ENCODE data around the gene SCARF2.
"Not testable (repeated sequence)": the region's sequence is repeated elsewhere in the genome, so short reads cannot be mapped to it uniquely, and the experiment has no call there.

The SCARF2 gene

DNA sequence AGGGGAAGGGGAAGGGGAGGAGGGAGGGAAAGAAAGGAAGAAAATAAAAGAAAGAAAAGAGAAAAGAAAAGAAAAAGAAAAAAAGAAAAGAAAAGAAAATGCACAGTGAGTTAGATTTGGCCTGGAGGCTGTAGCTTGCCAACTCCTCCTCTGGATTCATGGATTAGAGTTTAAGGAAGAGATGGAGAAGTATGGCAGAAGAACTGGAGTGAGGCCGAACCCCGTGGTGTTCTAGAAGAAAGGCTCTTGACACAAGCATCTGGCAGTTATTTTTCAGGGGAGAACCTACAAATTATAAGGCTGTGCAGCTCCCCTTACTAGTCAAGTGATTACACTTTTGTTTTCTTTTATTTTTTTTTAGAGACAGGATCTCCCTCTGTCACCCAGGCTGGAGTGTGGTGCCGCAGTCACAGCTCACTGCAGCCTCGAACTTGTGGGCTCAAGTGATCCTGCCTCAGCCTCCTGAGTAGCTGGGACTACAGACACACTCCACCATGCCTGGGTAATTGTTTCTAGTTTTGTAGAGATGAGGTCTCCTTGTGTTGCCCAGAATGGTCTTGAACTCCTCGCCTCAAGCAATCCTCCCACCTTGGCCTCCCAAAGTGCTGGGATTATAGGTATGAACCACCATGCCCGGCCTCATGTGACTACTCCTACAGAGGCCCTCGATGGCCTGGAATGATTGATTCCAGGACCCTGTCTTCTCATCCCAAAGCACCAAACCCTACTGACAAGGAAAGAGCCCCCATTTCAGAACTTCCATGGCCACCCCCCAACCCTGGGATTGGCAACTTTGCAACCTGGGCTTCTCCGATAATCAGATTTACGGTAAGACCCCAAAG lies 24.2 kb downstream of the SCARF2 start:
- H3K4me1 ChIP-seq (ENCODE audit: control insufficient read depth, insufficient read depth, low read length) = no peaks in the 10 kb centered on the region
- TF ChIP-seq ZNF133 (tag by site-specific recombination; IDR thresholded peaks at IDR 0.05) (no peak), ZSCAN4 (tag by site-specific recombination; IDR thresholded peaks at IDR 0.05) (no peak), ZNF366 (tag by site-specific recombination; conservative IDR thresholded peaks at IDR 0.05) (0 out of 2 replicates have a peak, but pooled peaks have one; percentile 13)
- ChIA-PET CTCF (interaction anchor here (0.5 to 3.7 kb wide), 3 partner anchors 43 to 163 kb away, joined by 3 to 12 read pairs (median 4); no protein-coding TSS in a partner anchor), POLR2A (no interaction called here)
- no peaks in the 10 kb centered on the region; a peak in 1 of 3 replicates for H3K36me3 ChIP-seq (ENCODE audit: control insufficient read depth in 2 of 2, insufficient read depth in 1 of 2, low read length in 2 of 2)
- no peak overlapping the region for H3K27ac ChIP-seq (ENCODE audit: extremely low read depth, low read depth, low read length)
- no peak overlapping the region for H3K4me3 ChIP-seq (ENCODE audit: low read depth, low read length)
- H3K9me3 ChIP-seq (ENCODE audit: control insufficient read depth, insufficient read depth, low read depth, low read length) = no peaks in the 10 kb centered on the region

- Histone ChIP-seq H3K4me1 (ENCODE audit: control insufficient read depth, insufficient read depth, low read length) (no peaks in the 10 kb centered on the region), H3K36me3 (ENCODE audit: control insufficient read depth in 2 of 2, insufficient read depth in 1 of 2, low read length in 2 of 2) (peaks cover 0 to 4% of the 10 kb centered on the region in 2 experiments; a peak in 2 of 3 replicates), H3K9me3 (ENCODE audit: control insufficient read depth, insufficient read depth, low read depth, low read length) (no peaks in the 10 kb centered on the region), H3K4me3 (ENCODE audit: low read depth, low read length) (no peak overlapping the region), H3K27ac (ENCODE audit: extremely low read depth, low read depth, low read length) (no peak overlapping the region)
- CTCF ChIA-PET = interaction anchor here (0.9 to 3.7 kb wide), 3 partner anchors 44 to 164 kb away, joined by 3 to 12 read pairs (median 3); partner anchors contain the start of gene DGCR6L
- TF ChIP-seq PRDM1 (tag by site-specific recombination; IDR thresholded peaks at IDR 0.05) (peak; percentile 82), ZNF121 (tag by site-specific recombination; IDR thresholded peaks at IDR 0.05) (peak; percentile 85), OSR2 (tag by site-specific recombination; IDR thresholded peaks at IDR 0.05) (peak; percentile 78), ELK4 (IDR thresholded peaks at IDR 0.05; ENCODE audit: borderline replicate concordance, low read depth, low read length) (no peak)
- POLR2A ChIA-PET = no interaction called here
Measured at GRCh38 chr22:20412474-20413216, 25.0 kb downstream of the SCARF2 start.

- not testable (repeated sequence) for H3K4me3 ChIP-seq (ENCODE audit: low read depth, low read length); H3K9me3 ChIP-seq (ENCODE audit: control insufficient read depth, insufficient read depth, low read depth, low read length); H3K27ac ChIP-seq (ENCODE audit: extremely low read depth, low read depth, low read length); H3K4me1 ChIP-seq (ENCODE audit: control insufficient read depth, insufficient read depth, low read length)
- peaks cover 0 to 35% of the 10 kb centered on the region in 2 experiments; a peak in 2 of 3 replicates for H3K36me3 ChIP-seq (ENCODE audit: control insufficient read depth in 2 of 2, insufficient read depth in 1 of 2, low read length in 2 of 2)
- POLR2A ChIA-PET = interaction anchor here (1.1 kb wide), 1 partner anchor 90 kb away, joined by 3 read pairs; the partner anchor contains the start of gene DGCR6L
- CTCF ChIA-PET = interaction anchor here (1.4 to 3.7 kb wide), 2 partner anchors 9 to 10 kb away, joined by 4 to 26 read pairs; no protein-coding TSS in a partner anchor
- 0 out of 2 replicates have a peak, but pooled peaks have one; percentile 18 for TF ChIP-seq ZNF121 (tag by site-specific recombination; IDR thresholded peaks at IDR 0.05)
- TF ChIP-seq ZNF2 (tag by site-specific recombination; IDR thresholded peaks at IDR 0.05) = peak; percentile 70; the same call in 1 of the 2 replicates
- 0 out of 2 replicates have a peak, but pooled peaks have one; percentile 9 for TF ChIP-seq GLIS1 (tag by site-specific recombination; IDR thresholded peaks at IDR 0.05)
Measured at GRCh38 chr22:20409385-20409784, 28.2 kb downstream of the SCARF2 start.

GRCh38 chr22:20408891-20409290 lies 28.7 kb downstream of the SCARF2 start:
- ChIA-PET CTCF (interaction anchor here (0.5 to 3.7 kb wide), 4 partner anchors 9 to 253 kb away, joined by 3 to 26 read pairs (median 4); no protein-coding TSS in a partner anchor), POLR2A (interaction anchor here (1.1 kb wide), 1 partner anchor 89 kb away, joined by 3 read pairs; the partner anchor contains the start of gene DGCR6L)
- no peaks in the 10 kb centered on the region for H3K4me1 ChIP-seq (ENCODE audit: control insufficient read depth, insufficient read depth, low read length)
- no peak overlapping the region for H3K4me3 ChIP-seq (ENCODE audit: low read depth, low read length)
- no peaks in the 10 kb centered on the region for H3K9me3 ChIP-seq (ENCODE audit: control insufficient read depth, insufficient read depth, low read depth, low read length)
- TF ChIP-seq HOXC10 (CRISPR knock-in tag; IDR thresholded peaks at IDR 0.05) (no peak), ZSCAN30 (tag by site-specific recombination; IDR thresholded peaks at IDR 0.05) (no peak), ZNF623 (tag by site-specific recombination; IDR thresholded peaks at IDR 0.05) (no peak), ZNF747 (tag by site-specific recombination; IDR thresholded peaks at IDR 0.05) (no peak), ZNF302 (tag by site-specific recombination; IDR thresholded peaks at IDR 0.05; ENCODE audit: low read depth) (no peak), ZNF146 (tag by site-specific recombination; IDR thresholded peaks at IDR 0.05) (no peak)
- H3K36me3 ChIP-seq (ENCODE audit: control insufficient read depth in 2 of 2, insufficient read depth in 1 of 2, low read length in 2 of 2) = peaks cover 0 to 40% of the 10 kb centered on the region in 2 experiments; a peak in 2 of 3 replicates
- no peak overlapping the region for H3K27ac ChIP-seq (ENCODE audit: extremely low read depth, low read depth, low read length)

All from HEK293 (cell line).